Middle frontal gyrus (tissue), 1 donor: Measurements from ENCODE around the gene TRAPPC6A.

Source experiments
- DNase-seq: peaks from one replicate; pipeline ENCODE4 v3.0.0-alpha.2; 2015; ENCODE audit warnings: low spot score; ENCODE audit errors: extremely low spot score

The TRAPPC6A gene, protein sequence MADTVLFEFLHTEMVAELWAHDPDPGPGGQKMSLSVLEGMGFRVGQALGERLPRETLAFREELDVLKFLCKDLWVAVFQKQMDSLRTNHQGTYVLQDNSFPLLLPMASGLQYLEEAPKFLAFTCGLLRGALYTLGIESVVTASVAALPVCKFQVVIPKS

DNA sequence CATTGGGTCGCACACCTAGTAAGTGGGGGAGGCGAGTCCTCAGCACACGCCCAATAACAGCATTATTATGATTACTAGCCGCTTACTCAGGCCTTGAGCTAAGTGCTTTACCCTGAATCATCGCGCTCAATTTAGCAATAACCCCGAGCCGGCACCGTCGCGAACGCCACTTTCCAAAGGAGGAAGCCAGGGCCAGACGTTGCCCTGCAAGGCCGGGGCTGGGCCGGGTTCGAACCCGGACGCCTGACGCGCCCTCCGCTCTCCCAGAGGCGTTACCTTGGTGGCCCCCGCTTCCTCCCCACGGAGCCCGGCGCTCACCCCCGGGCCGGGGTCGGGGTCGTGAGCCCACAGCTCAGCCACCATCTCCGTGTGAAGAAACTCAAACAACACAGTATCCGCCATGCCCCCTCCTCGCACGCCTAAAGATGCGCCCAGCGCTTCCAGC, at the start of gene TRAPPC6A:
Gene TRAPPC6A (minus strand): TSS at position 421 of the 445 bp plus-strand sequence. CDS start 19 bp downstream, at position 402.
- no peak for DNase-seq

DNA sequence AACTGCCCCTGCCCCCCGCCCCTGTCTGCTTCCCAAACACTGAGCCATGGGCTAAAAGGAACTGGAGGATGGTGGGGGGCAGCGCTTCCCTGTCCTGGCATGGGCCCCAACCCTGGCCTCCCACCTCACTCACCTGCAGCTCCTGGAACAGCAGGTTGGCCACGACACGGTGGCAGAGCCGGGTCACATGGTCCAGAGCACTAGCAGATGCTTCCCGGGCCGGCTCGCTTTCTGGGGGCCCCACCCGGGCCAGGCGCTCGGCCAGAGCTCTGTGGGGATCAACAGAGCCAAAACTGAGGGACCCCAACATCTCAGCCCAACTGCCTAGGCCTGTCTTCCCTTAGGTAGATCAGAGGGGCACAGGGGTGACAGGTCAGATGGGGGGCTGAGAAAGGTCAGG, 46.6 kb upstream of the TRAPPC6A start:
- DNase-seq = no peak

- DNase-seq = no peak
Measured at GRCh38 chr19:45223879-45224278, 45.8 kb upstream of the TRAPPC6A start.

- DNase-seq = no peak
Measured at GRCh38 chr19:45222724-45223123, 44.7 kb upstream of the TRAPPC6A start.

GRCh38 chr19:45218911-45219743, 41.1 kb upstream of the TRAPPC6A start:
- no peak for DNase-seq

DNA sequence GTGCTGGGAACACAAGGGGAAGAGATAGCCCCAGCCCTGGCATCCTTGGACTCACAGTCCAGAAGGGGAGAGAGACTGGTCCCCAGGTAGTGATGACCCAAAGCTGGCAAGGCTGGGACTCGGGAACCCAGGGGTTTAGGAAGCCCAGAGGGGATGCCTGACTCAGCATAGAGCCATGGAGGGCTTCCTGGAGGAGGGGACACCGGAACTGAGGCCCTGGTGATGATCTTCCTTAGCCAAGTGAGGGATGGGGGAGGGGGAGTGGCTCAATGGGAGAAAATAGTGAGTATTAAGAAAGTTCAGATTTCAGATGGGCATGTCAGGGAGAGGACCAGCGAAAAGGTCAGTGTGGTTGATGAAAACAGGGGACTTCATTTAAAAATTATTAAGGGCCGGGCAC, 40.4 kb upstream of the TRAPPC6A start:
- no peak for DNase-seq

GRCh38 chr19:45217957-45218334, 39.9 kb upstream of the TRAPPC6A start:
- DNase-seq = no peak

DNA sequence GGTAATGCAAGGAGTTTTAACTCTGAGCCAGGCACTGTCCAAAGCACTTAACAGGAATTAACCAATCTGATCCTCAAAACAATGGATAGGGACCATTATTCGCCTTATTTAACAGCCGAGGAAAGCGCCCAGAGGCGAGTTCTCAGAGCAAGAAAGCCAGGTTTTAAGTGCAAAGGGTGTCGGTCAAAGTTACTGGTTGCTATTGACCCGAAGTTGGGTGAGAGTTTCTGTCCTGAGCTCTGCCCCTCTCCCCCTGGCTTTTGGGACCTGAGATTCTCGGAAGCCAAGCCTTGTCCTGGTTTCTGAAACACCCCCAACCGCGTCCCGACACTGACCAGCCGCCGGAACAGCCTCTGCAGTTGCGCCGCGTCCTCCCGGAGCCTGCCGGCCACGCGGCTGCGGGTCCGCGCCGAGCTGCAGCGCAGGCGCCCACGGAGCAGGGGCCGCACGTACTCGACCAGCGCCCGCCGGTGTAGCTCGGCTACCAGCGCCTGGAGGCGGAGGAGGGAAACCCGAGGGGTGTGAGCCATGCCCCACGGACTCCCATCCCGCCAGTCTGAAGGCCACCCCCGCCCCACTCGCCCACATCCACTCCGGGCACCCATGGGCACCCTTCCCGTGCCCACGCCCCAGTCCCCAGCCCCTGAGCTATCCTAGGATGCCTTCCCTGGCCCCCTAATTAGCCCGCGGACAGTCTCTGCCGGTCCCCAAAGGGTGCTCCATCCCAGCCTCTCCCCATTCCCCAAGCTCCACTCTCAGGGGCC, 39.3 kb upstream of the TRAPPC6A start:
- DNase-seq = no peak

GRCh38 chr19:45216667-45217066, 38.6 kb upstream of the TRAPPC6A start:
- DNase-seq = no peak

DNA sequence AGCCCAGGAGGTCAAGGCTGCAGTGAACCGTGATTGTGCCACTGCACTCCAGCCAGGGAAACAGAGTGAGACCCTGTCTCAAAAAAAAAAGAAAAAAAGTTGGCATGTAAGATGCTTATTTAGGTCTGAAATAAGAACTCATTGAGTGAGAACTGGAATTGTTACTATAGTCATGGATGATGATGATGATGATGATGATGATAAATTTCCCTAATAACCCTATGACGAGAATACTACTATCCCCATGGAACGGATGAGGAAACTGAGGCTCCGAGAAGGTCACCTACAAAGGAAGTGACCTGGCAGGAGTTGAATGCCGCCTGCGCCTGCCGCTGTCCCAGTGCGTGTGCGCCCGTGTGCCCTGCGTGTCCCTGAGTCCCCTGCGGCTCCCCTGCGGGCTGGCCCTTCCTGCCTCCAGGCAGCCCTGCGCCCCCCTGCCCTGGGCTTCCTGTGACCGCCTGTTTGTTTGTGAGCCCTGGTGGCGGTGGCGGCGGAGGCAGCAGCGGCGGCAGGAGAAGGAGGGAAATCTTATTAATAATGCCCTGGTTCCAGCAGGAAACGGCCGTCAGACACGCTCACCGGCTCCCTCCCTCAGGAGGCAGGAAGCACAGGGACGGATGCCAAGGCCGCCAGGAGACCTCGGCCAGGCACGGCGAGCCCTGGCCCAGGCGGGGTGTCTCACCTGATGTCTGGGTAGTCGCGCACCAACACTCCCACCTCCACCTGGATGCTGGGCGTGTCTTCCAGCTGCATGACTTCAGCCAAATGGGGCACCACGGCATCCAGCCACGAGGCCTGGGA, 37.6 kb upstream of the TRAPPC6A start:
- DNase-seq = no peak

GRCh38 chr19:45213031-45213430, 35.0 kb upstream of the TRAPPC6A start:
- DNase-seq = no peak

- DNase-seq = no peak
Measured at GRCh38 chr19:45211751-45212381, 33.8 kb upstream of the TRAPPC6A start.

DNA sequence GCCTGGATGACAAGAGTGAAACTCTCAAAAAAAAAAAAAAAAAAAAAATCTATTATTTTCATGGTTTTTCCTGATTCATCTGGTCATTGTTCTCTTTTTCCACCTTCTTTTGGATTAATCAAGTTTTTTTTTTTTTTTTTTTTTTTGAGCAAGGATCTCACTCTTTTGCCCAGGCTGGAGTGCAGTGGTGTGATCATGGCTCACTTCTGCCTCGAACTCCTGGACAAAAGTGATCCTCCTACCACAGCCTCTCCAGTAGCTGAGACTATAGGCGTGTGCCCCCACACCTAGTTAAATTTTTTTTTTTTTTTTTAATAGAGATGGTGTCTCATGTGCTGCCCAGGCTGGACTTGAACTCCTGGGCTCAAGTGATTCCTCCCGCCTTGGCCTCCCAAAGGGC, 28.3 kb upstream of the TRAPPC6A start:
- DNase-seq = no peak

- no peak for DNase-seq
Measured at GRCh38 chr19:45205810-45206209, 27.8 kb upstream of the TRAPPC6A start.

GRCh38 chr19:45202637-45203036, 24.6 kb upstream of the TRAPPC6A start:
- no peak for DNase-seq

- peak; percentile 24 for DNase-seq
Measured at GRCh38 chr19:45200568-45200967, 22.5 kb upstream of the TRAPPC6A start.

DNA sequence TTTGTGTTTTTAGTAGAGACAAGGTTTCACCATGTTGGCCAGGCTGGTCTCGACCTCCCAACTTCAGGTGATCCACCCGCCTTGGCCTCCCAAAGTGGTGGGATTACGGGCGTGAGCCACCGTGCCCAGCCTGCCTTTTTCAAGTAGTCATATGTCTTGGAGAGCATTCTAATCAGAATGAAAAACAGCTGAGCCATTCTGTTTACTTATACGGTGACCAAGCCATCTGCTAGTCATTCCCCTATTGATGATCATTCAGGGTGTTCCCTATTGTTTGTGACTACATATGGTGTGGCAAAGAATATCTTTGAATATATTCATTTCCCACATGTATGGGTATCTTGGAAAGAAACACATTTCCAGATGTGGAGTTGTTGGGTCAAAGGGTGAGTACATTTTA, 17.7 kb upstream of the TRAPPC6A start:
- DNase-seq = no peak

DNA sequence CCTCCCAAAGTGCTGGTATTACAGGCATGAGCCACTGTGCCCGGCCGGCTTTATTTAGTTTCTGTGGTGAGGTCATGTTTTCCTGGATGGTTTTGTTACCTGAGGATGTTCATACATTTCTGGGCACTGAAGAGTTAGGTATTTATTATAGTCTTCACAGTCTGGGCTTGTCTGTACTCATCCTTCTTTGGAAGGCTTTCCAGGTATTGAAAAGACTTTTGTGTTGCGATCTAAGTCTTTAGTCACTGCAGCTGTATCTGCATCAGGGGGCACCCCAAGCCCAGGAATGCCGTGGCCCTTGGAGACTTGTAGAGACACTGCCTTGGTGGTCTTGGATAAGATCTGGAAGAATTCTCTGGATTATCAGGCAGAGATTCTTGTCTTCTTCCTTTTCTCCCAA, 13.3 kb upstream of the TRAPPC6A start:
- DNase-seq = no peak

GRCh38 chr19:45189971-45190370, 11.9 kb upstream of the TRAPPC6A start:
- no peak for DNase-seq

- DNase-seq = no peak
Measured at GRCh38 chr19:45187421-45188100, 9.5 kb upstream of the TRAPPC6A start.
